GM21423 (cell line): ENCODE data around the gene PEX5L.

Experiments
- ATAC-seq: cut with Tn5 transposase; IDR thresholded peaks from one replicate; pipeline ENCODE4 v1.9.1; 2021; ENCODE audit warnings: mild to moderate bottlenecking, moderate library complexity; ENCODE audit not compliant: unreplicated experiment

PEX5L gene

GRCh38 chr3:179957264-179957845 lies 79.4 kb downstream of the PEX5L start:
- ATAC-seq = no peak

- ATAC-seq = peak; percentile 92
These were observed 80.3 kb downstream of the PEX5L start for GRCh38 chr3:179956416-179956830.

DNA sequence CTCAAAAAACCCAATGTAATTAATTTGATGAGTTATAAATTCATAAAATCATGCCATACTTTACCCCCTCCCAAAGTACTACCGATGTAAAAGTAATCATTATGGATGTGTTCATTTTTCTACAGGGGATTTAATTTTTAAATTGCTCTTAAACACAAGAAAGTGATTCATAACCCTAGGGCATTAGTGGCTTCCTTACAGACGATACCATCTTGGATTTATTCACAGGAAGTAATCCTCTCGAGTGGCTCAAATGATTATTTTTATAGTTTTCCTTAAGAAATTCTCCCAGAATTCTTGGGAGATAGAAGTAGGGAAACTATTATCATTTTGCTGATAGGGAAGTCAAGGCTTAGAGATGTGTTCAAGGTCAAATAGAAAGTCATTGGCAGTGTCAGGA lies 80.9 kb downstream of the PEX5L start:
- no peak for ATAC-seq

DNA sequence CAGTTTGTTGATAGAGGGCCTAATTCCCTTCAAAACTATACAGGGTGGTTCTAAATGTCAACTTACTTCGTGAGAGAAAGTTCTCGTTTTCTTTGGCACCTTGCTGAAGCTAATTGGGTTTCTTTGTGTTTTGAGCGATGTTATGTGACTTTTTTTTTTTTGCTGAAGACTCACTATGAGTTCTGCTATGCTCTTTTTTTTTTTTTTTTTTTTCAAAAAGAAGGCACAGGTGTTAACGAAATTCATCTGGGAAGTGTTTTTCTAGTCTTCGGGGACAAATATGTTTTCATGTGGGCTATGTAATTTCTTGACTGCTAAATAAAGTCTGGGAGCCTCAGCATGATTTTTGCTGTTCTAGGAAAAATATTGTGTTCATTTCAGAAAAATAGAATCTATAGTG lies 81.5 kb downstream of the PEX5L start:
- no peak for ATAC-seq

GRCh38 chr3:179953993-179954870 lies 82.5 kb downstream of the PEX5L start:
- ATAC-seq = no peak

DNA sequence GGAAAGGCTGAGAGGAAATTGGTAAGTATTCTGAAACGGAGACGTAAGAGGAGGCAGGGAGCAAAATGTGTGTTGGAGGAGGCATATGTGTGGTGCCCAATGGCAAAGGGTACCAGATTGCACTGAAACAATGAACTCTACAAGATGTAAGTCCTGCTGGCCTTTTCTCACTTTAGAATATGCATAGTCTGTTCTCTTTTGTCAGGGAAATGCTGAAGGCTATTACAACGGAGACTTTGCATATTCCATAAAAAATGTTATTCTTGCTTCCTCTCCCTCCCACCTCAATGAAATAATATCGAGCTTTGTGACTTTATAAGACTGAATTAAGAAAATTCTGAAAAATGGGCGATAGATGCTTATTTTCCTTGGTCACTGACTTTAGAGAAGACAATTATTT lies 85.9 kb downstream of the PEX5L start:
- ATAC-seq = no peak

- ATAC-seq = peak; percentile 27
These were observed 86.9 kb downstream of the PEX5L start for GRCh38 chr3:179949869-179950268.

- ATAC-seq = peak; percentile 93
These were observed 87.3 kb downstream of the PEX5L start for GRCh38 chr3:179949412-179949811.

DNA sequence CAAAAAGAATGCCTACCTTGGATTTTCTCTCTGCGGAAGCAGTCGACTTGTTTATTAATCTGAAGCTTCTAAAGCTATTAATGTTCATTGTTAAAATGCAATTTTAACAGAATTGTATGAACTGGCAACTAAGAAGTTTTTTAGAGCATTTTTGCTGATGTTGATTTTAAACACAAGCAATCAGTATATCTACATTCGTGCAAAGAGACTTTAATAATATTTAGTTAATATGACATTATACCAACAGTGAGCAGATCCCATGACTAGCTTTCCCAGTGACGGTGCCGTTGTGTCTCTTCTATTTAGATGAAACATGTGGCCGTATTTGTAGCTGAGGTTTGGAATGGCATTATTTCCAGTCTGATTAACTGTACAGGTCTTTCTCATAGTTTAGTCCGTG lies 88.0 kb downstream of the PEX5L start:
- no peak for ATAC-seq

DNA sequence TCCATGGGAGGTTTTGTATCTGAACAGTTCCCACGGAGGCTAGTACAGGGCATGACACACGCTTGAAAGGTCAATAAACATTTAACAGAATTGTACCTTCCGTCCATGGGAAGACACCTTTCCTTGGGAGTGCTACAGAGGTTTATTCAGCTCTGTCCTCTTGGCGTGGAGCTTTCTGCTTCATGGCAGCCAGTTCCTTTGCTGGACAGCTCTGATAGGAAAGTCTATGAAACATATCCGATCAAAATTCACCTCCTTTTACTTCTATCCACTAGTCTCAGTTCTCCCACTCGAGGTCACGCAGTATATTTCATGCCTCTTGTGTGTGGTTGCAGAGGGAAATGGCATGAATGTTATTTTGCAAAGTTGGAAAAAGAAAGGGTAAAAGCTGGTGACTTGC lies 91.2 kb downstream of the PEX5L start:
- ATAC-seq = no peak

DNA sequence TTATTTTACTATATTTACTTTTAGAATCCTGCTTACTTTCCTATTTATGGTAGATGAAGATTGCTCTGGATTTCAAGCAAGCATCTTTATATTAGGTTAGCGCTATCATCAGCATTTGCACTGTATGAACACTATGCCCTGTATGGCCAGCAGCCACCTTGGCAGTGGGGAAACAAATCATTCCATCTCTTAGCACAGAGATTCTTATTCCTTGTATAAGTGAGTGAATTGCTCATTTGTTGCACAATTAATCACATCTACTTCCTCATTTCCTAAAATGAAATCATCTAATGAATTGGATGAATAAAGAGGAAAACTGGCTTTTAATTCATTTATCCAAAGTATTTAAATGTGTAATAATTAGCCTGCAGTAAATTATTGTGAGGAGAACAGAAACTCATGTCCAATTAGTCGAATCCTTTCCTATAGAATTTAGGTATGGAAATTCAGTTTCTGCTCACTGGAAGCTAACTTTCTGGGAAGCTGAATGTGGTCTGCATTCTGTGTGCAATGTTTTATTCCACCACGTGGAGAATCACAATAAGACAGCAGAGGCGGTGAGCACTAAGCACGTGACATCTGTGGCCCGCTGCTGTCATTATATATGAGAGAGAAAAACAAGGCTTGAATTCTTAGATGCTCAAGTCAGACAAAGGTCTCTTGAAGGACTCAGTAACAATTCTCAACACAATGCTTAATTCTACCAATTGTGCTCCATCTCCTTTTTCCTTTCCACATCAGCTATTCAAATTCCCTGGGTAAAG lies 93.4 kb downstream of the PEX5L start:
- no peak for ATAC-seq

DNA sequence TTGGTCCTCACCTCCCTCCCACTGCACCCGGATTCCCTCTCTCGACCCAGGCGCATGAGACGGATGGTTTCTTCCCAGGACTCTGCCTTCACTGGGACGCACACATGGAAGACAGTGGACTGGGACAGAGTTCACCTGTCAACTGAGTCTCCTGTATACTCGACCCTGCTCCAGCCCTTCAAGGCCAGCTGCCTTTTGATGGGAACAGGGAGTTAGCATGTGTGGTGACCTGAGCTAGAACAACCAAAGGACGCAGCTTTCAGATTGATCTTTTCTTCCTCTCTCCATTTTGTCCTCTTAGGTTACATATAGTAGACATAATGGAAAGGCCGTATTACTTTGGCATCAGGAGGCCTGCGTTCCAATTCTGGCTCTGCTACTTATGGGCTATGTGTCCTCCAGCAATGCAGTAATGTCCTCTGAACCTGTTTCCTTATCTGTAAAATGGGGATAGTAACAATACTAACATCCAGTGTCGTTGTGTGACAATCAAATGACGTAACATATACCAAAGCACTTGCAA lies 94.1 kb downstream of the PEX5L start:
- ATAC-seq = peak; percentile 17

DNA sequence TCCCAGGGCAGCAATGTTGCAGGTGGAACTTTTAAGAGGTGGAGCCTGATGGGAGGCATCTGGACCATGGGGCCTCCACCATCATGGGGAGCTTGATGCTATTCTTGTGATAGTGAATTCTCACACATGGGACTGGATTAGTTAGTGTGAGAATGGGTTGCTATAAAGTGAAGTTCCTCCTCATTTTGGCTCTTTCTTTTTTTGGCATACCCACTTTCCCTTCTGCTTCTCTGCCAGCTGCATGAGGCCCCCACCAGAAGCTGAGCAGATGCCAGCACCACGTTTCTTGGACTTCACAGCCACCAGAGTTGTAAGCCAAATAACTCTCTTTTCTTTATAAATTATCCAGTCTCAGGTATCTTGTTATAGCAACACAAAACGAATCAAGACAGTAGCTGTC lies 101.0 kb downstream of the PEX5L start:
- ATAC-seq = no peak

DNA sequence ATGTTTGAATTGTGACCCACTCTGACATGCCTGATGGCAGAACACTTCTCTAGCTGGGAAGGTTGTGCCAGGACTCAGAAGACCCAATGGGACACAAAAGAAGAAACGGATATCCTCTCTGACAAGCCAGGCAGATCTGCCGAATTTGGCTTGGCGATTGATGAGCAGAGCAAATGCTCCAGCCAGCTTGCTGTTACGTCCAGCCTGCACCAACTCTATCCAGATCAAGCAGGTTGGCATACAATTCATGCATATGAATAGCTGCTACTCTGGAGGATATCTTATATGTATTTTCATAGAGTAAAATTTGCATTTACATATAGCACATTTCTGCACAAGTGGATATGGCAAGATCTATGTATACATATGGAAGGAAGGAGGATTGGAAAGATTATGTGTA lies 102.8 kb downstream of the PEX5L start:
- no peak for ATAC-seq

- ATAC-seq = no peak
These were observed 103.7 kb downstream of the PEX5L start for GRCh38 chr3:179933080-179933479.

DNA sequence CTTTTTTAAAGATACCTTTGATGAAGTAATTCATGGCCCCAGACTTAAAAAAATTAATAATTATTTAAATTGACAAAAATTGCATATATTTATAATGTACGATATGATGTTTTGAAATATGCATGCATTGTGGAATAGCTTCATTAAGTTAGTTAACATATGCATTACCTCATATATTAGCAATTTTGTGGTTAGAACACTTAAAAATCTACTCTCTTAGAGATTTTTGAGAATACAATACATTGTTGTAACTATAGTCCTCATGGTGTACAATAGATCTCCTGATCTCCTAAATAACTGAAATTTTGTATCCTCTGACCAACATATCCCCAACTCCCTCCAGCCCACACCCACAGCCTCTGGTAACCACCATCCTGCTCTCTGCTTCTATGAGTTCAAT lies 104.1 kb downstream of the PEX5L start:
- ATAC-seq = no peak

- ATAC-seq = peak; percentile 56
These were observed 107.6 kb downstream of the PEX5L start for GRCh38 chr3:179929091-179929529.

DNA sequence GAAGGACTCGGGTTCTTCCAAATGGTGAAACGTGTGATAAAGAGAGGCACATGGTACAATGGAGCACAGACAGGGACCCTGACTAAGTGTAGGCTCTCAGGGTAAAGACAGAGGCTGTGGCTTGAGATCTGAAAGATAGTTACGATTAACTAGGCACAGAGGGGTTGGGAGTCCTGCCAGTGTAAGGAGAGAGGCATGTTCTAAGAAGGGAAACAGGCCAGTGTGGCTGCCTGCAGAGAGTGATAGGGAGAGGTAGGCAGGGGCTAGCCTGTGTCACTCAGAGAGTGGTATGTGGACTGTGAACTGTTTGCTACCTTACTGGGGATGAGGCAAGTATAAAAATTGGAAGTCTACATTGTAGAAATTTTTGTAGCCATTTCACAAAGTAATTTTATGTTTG lies 109.5 kb downstream of the PEX5L start:
- no peak for ATAC-seq

DNA sequence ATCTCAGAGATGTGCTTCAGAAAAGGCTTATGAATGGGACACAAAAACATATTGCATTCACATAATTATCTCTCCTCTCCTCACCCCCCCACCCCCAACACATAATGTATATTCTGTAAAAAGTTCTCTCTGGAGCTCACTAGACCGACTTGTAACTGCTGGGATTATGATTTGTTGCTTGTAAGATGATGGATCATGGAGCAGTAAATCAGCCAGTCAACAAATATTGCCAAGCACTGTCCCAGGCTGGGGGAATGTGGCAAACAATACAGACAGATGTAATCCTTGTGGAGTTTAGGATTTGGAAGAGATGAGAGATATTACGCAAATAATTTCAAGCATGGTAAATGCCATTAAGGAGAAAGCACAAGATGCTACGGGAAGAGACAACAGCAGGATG lies 114.8 kb downstream of the PEX5L start:
- ATAC-seq = peak; percentile 2

- ATAC-seq = peak; percentile 97
These were observed 115.2 kb downstream of the PEX5L start for GRCh38 chr3:179921500-179921899.

GRCh38 chr3:179907784-179908482 lies 128.8 kb downstream of the PEX5L start:
- ATAC-seq = no peak
